Gastroesophageal sphincter (tissue), 4 donors: Measurements from ENCODE around the gene MAML2. TPM values are rescaled to one million over a fixed set of nuclear protein-coding genes. Genes with fewer than 3 reads are reported as not detected.

ENCODE experiments used
- ATAC-seq: fragments of 150-250 bp; one replicate; pipeline ENCODE4 v1.9.1; 2016; ENCODE audit warnings: mild to moderate bottlenecking, moderate library complexity
- H3K27ac ChIP-seq, 4 donors: fragments of 200-600 bp; sonication (generic) in 3 of 4; 1 replicate in 3 of 4; 2 replicates in 1 of 4; pipeline ENCODE4 v1.5.1; 2016 to 2019
- H3K27me3 ChIP-seq: fragments of 200-600 bp; sonication (generic); one replicate; pipeline ENCODE4 v1.5.1; 2019
- H3K36me3 ChIP-seq, 2 donors: fragments of 200-600 bp; sonication (generic); one replicate each; pipeline ENCODE4 v1.5.1; 2019; ENCODE audit warnings: control low read depth in 1 of 2
- H3K4me1 ChIP-seq, 3 donors: fragments of 200-600 bp; sonication (generic); 1 replicate in 2 of 3; 2 replicates in 1 of 3; pipeline ENCODE4 v1.5.1; 2016 to 2019; ENCODE audit warnings: control low read depth in 2 of 3
- H3K4me3 ChIP-seq, 2 donors: fragments of 200-600 bp; sonication (generic); one replicate each; pipeline ENCODE4 v1.5.1; 2019; ENCODE audit warnings: mild to moderate bottlenecking in 1 of 2, moderate library complexity in 1 of 2
- H3K9me3 ChIP-seq, 3 donors: fragments of 200-600 bp; sonication (generic); one replicate each; pipeline ENCODE4 v1.5.1; 2017 to 2019; ENCODE audit warnings: control low read depth in 2 of 3
- EP300 ChIP-seq: sonication (generic); formaldehyde crosslinking; IDR thresholded peaks from one replicate; pipeline ENCODE4 v1.6.1; 2017; ENCODE audit warnings: antibody characterized with exemption, mild to moderate bottlenecking
- POLR2A ChIP-seq, 2 donors: fragments of 450-650 bp; IDR thresholded peaks; one replicate each; pipeline ENCODE4 v1.6.1; 2017; ENCODE audit warnings: antibody characterized with exemption in 2 of 2, mild to moderate bottlenecking in 2 of 2, moderate library complexity in 1 of 2
- POLR2AphosphoS5 ChIP-seq: sonication (generic); formaldehyde crosslinking; IDR thresholded peaks from one replicate; pipeline ENCODE4 v1.6.1; 2017; ENCODE audit warnings: antibody characterized with exemption
- WGBS, 2 donors: methylation state at CpG; one replicate each; pipeline ENCODE4 v1.1.5; 2018; ENCODE audit warnings: low coverage in 1 of 2; 5-methylcytosine and 5-hydroxymethylcytosine counted together
- total RNA-seq, 4 donors: library from RNA; depleted of rRNA; stranded (reverse); fragments of >200 nt; gene quantifications; one replicate each; pipeline ENCODE4 v1.1.0, GENCODE V29; 2016
- TF ChIP-seq, protein P1 (sequence below), 4 experiments: fragments of 200-600 bp in 2 of 4; fragments of 450-650 bp in 2 of 4; sonication (generic) in 1 of 4; IDR thresholded peaks; one replicate each; pipeline ENCODE4 v1.5.1; 2017 to 2019; ENCODE audit warnings: antibody characterized with exemption in 4 of 4, mild to moderate bottlenecking in 2 of 4, moderate library complexity in 2 of 4

Gene MAML2
- total RNA-seq, 4 donors from 2014 or later: 15.8 to 31.8 (median 23.7) TPM

DNA sequence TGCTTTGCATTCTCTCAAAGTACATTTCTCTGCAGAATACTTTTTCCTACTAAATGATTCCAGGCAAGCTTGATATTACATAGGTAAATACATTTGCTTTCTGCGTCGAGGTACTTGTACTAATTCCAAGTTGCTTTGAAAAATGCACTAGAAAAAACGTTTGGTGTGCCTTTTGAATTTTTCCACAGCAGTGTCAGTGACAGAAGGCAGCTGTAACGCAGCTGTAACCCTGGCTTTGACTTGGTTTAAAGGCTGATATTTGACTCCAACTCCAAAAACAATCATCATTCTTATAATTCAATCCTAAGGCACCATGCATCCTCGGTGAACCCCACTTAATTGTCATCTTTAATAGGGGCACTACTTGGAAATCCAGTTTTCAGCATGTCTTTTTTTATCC lies 125.0 kb downstream of the MAML2 start:
- Histone ChIP-seq H3K4me3 (no peak overlapping the region), H3K36me3 (no peaks in the 10 kb centered on the region), H3K4me1 (peaks cover 9 to 86% (median 17%) of the 10 kb centered on the region in 3 donors), H3K9me3 (no peaks in the 10 kb centered on the region), H3K27ac (peak overlapping the region in 2 of 4 donors; percentile 10 to 22), H3K27me3 (no peaks in the 10 kb centered on the region)
- no peak for ATAC-seq
- TF ChIP-seq POLR2AphosphoS5: no peak
- TF ChIP-seq, protein P1, sequence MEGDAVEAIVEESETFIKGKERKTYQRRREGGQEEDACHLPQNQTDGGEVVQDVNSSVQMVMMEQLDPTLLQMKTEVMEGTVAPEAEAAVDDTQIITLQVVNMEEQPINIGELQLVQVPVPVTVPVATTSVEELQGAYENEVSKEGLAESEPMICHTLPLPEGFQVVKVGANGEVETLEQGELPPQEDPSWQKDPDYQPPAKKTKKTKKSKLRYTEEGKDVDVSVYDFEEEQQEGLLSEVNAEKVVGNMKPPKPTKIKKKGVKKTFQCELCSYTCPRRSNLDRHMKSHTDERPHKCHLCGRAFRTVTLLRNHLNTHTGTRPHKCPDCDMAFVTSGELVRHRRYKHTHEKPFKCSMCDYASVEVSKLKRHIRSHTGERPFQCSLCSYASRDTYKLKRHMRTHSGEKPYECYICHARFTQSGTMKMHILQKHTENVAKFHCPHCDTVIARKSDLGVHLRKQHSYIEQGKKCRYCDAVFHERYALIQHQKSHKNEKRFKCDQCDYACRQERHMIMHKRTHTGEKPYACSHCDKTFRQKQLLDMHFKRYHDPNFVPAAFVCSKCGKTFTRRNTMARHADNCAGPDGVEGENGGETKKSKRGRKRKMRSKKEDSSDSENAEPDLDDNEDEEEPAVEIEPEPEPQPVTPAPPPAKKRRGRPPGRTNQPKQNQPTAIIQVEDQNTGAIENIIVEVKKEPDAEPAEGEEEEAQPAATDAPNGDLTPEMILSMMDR (IDR thresholded peaks at IDR 0.05): no peak
- TF ChIP-seq EP300: no peak
- TF ChIP-seq POLR2A (IDR thresholded peaks at IDR 0.05): no peak
- 28 to 48% methylated on average over 5 of the region's 5 CpGs for WGBS, 2 donors

DNA sequence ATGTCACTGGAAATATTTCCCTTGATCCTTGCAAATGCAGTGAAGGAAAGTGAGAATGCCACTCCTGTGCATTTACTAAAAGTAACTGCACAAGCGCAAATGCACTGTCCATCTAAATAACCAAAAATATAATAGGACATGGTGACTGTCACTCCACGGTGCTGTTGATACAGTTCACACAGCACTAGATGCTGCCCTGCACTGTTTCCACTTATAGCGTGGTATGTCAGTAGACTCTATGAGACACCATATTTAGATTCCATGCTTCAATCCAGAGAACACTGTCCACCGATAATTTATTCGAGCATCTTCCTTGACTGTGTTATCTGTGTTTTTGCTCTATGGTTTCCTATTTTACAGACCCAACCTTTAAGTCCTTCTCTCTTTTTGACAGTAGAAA lies 125.8 kb downstream of the MAML2 start:
- 94 to 100% methylated on average over 1 to 5 of the region's 5 CpGs for WGBS, 2 donors
- Histone ChIP-seq H3K4me1 (peaks cover 9 to 91% (median 18%) of the 10 kb centered on the region in 3 donors), H3K27me3 (no peaks in the 10 kb centered on the region), H3K36me3 (no peaks in the 10 kb centered on the region), H3K9me3 (no peaks in the 10 kb centered on the region), H3K27ac (no peak overlapping the region), H3K4me3 (no peak overlapping the region)
- TF ChIP-seq POLR2AphosphoS5 (no peak), EP300 (no peak), POLR2A (IDR thresholded peaks at IDR 0.05) (no peak)
- TF ChIP-seq, protein P1 (IDR thresholded peaks at IDR 0.05): no peak
- no peak for ATAC-seq

DNA sequence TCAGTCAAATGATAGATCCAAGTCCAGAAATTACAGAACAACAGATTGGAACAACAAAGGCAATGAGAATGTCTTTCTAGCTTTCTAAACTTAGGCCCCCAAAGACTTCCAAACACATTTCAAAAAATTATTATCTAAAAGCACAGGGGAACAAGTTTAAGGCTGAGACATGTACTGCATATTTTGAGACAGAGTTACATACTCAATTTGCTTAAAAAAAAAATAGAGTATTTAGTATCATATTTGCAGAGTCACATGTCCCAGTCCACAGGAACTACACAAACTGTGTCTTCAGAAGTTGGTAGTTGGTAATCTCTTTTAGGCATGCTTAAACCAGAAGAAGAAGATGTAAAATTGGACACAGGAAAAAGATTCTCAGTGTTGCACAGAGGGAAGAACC lies 127.2 kb downstream of the MAML2 start:
- no peak for TF ChIP-seq POLR2AphosphoS5
- TF ChIP-seq EP300: no peak
- TF ChIP-seq, protein P1 (IDR thresholded peaks at IDR 0.05): no peak
- TF ChIP-seq POLR2A (IDR thresholded peaks at IDR 0.05): no peak
- Histone ChIP-seq H3K27ac (peak overlapping the region in 3 of 4 donors; percentile 28 to 74 (median 67)), H3K36me3 (no peaks in the 10 kb centered on the region), H3K27me3 (no peaks in the 10 kb centered on the region), H3K4me1 (peaks cover 11 to 82% (median 20%) of the 10 kb centered on the region in 3 donors), H3K9me3 (no peaks in the 10 kb centered on the region), H3K4me3 (no peak overlapping the region)
- ATAC-seq: no peak

DNA sequence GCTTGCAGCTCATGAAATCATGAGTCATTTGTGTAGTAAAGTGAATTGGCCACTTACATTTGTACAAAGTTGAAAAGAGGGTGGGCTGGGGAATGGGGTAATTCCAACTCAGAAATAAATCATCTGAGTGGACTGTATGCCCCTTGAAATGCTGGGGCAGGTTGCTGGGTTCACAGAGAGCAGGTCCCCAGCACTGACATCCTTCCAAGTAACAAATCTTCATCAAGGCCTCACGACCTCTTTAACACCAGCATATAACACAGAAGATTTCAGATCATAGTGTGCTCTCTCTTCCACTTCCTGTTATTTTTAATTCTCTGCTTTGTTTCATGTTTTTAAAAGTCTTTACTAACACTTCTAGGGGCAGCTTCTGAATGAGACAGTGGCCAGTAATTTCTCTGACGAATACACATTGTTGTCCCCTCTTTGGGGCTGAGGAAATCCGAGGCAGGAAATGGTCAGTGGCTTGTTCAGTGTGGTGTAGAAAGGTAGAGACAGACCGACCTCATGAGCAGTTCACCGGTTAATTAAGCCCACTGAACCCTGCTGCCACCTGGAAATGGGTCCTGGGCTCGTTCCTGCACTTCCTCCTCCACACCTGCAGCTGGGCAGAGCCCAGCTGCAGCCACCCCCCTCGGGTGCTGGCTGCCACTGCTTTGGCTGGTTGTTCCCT lies 127.7 kb downstream of the MAML2 start:
- Histone ChIP-seq H3K27me3 (no peaks in the 10 kb centered on the region), H3K27ac (peak overlapping the region; percentile 4 to 74 (median 58)), H3K9me3 (no peaks in the 10 kb centered on the region), H3K36me3 (no peaks in the 10 kb centered on the region), H3K4me1 (peaks cover 11 to 77% (median 18%) of the 10 kb centered on the region in 3 donors), H3K4me3 (no peak overlapping the region)
- 28 to 58% methylated on average over 3 to 6 of the region's 7 CpGs for WGBS, 2 donors
- ATAC-seq: peak; percentile 52
- TF ChIP-seq POLR2A (IDR thresholded peaks at IDR 0.05): no peak
- TF ChIP-seq EP300: no peak
- TF ChIP-seq POLR2AphosphoS5: no peak
- TF ChIP-seq, protein P1 (IDR thresholded peaks at IDR 0.05): no peak

DNA sequence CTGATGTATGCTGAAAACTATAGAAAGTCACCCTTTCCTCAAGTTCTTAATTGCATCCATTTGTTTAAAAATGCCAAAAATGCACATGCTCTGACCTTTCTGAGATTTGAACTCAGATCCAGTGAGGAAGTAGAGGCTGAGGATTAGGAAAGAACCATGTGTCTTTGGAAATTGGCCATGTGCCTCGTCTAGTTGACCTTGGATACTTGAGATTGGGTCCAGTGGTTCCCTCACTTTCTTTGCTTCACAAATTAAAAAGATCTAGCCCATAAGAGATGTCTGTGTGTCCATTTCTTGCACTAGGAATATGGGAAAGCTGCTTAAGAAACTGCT lies 128.3 kb downstream of the MAML2 start:
- Histone ChIP-seq H3K27me3 (no peaks in the 10 kb centered on the region), H3K36me3 (no peaks in the 10 kb centered on the region), H3K4me3 (no peak overlapping the region), H3K4me1 (peaks cover 11 to 72% (median 13%) of the 10 kb centered on the region in 3 donors), H3K27ac (peak overlapping the region; percentile 4 to 74 (median 58)), H3K9me3 (no peaks in the 10 kb centered on the region)
- WGBS, 2 donors: 33% methylated on average over 1 of the region's 1 CpG; no CpG with 5 or more reads in 1 of the 2 donors
- TF ChIP-seq, protein P1 (IDR thresholded peaks at IDR 0.05): no peak
- TF ChIP-seq EP300: no peak
- no peak for TF ChIP-seq POLR2A (IDR thresholded peaks at IDR 0.05)
- TF ChIP-seq POLR2AphosphoS5: no peak
- no peak for ATAC-seq
